Bronchial epithelial cell (primary cell): ENCODE results near the gene FOXL3. TPM values are rescaled to one million over a fixed set of nuclear protein-coding genes. Genes with fewer than 3 reads are reported as not detected.

Experiments
- DNase-seq: peaks from one replicate; pipeline ENCODE4 v3.0.0-alpha.2; 2010; ENCODE audit warnings: low read depth
- FAIRE-seq: peaks from 2 replicates; lab custom pipeline; 2011; peaks lifted over from hg19 to GRCh38; lab: Jason Lieb, UNC
- H3K27me3 ChIP-seq: 2 replicates; pipeline ENCODE4 v1.5.1; 2011; ENCODE audit warnings: low read length; ENCODE audit not compliant: control insufficient read depth, insufficient read depth
- H3K36me3 ChIP-seq: 2 replicates; pipeline ENCODE4 v1.5.1; 2011; ENCODE audit warnings: low read length; ENCODE audit not compliant: control insufficient read depth, insufficient read depth
- H3K4me3 ChIP-seq: 2 replicates; pipeline ENCODE4 v1.5.1; 2011; ENCODE audit warnings: mild to moderate bottlenecking, low read depth, low read length, control low read depth
- CTCF ChIP-seq: IDR thresholded peaks from 2 replicates; pipeline ENCODE4 v1.5.1; 2011; ENCODE audit warnings: mild to moderate bottlenecking, moderate library complexity, low read length, control low read depth, inconsistent platforms; ENCODE audit not compliant: insufficient read depth, severe bottlenecking
- total RNA-seq: library from RNA; depleted of rRNA; stranded (reverse); fragments of >200 nt; gene quantifications from 2 replicates; pipeline ENCODE4 v1.2.1, GENCODE V29; 2014

Gene FOXL3
- total RNA-seq, 1 donor from 2014 or later = not detected

GRCh38 chr7:273327-273726, 16.6 kb upstream of the FOXL3 start:
- no peak for TF ChIP-seq CTCF

GRCh38 chr7:274266-274665, 15.7 kb upstream of the FOXL3 start:
- H3K36me3 ChIP-seq = no peaks in the 10 kb centered on the region
- no peak overlapping the region for H3K4me3 ChIP-seq
- no peak for TF ChIP-seq CTCF
- no peaks in the 10 kb centered on the region for H3K27me3 ChIP-seq
- DNase-seq = no peak
- FAIRE-seq = no peak

More at GRCh38 chr7:273327-273726, 16.6 kb upstream of the FOXL3 start:
- DNase-seq (no peak), FAIRE-seq (no peak)
- H3K36me3 ChIP-seq = no peaks in the 10 kb centered on the region
- H3K4me3 ChIP-seq = no peak overlapping the region
- H3K27me3 ChIP-seq = no peaks in the 10 kb centered on the region

GRCh38 chr7:276230-276835, 13.6 kb upstream of the FOXL3 start:
- no peak overlapping the region for H3K4me3 ChIP-seq
- no peak for TF ChIP-seq CTCF
- H3K27me3 ChIP-seq = no peaks in the 10 kb centered on the region
- FAIRE-seq = no peak
- H3K36me3 ChIP-seq = no peaks in the 10 kb centered on the region
- DNase-seq = no peak

GRCh38 chr7:277228-277627, 12.7 kb upstream of the FOXL3 start:
- H3K36me3 ChIP-seq = no peaks in the 10 kb centered on the region
- no peaks in the 10 kb centered on the region for H3K27me3 ChIP-seq
- no peak for TF ChIP-seq CTCF
- FAIRE-seq (no peak), DNase-seq (peak; percentile 40)
- no peak overlapping the region for H3K4me3 ChIP-seq

- Histone ChIP-seq H3K4me3 (no peak overlapping the region), H3K27me3 (no peaks in the 10 kb centered on the region), H3K36me3 (no peaks in the 10 kb centered on the region)
- no peak for FAIRE-seq
- no peak for TF ChIP-seq CTCF
- no peak for DNase-seq
These were observed 11.9 kb upstream of the FOXL3 start for GRCh38 chr7:278081-278480.

GRCh38 chr7:279821-280220, 10.1 kb upstream of the FOXL3 start:
- no peak for DNase-seq
- peaks cover 7% of the 10 kb centered on the region for H3K27me3 ChIP-seq
- TF ChIP-seq CTCF = no peak
- no peaks in the 10 kb centered on the region for H3K36me3 ChIP-seq
- H3K4me3 ChIP-seq = no peak overlapping the region
- FAIRE-seq = no peak
